LNCAP (cell line): ENCODE data around the gene CEACAM20.

Experiments
- TF ChIP-seq, protein P1 (sequence below): fragments of 450-650 bp; IDR thresholded peaks from 2 replicates; pipeline ENCODE4 v1.5.1; 2017; ENCODE audit warnings: mild to moderate bottlenecking

The CEACAM20 gene

GRCh38 chr19:44572581-44572900 lies 43.1 kb upstream of the CEACAM20 start:
- TF ChIP-seq, protein P1, sequence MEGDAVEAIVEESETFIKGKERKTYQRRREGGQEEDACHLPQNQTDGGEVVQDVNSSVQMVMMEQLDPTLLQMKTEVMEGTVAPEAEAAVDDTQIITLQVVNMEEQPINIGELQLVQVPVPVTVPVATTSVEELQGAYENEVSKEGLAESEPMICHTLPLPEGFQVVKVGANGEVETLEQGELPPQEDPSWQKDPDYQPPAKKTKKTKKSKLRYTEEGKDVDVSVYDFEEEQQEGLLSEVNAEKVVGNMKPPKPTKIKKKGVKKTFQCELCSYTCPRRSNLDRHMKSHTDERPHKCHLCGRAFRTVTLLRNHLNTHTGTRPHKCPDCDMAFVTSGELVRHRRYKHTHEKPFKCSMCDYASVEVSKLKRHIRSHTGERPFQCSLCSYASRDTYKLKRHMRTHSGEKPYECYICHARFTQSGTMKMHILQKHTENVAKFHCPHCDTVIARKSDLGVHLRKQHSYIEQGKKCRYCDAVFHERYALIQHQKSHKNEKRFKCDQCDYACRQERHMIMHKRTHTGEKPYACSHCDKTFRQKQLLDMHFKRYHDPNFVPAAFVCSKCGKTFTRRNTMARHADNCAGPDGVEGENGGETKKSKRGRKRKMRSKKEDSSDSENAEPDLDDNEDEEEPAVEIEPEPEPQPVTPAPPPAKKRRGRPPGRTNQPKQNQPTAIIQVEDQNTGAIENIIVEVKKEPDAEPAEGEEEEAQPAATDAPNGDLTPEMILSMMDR = no peak

GRCh38 chr19:44571830-44572580 lies 42.5 kb upstream of the CEACAM20 start:
- TF ChIP-seq, protein P1 = no peak

GRCh38 chr19:44570984-44571684 lies 41.7 kb upstream of the CEACAM20 start:
- TF ChIP-seq, protein P1 = peak; percentile 57; the same call in 1 of the 2 replicates

GRCh38 chr19:44570603-44570983 lies 41.1 kb upstream of the CEACAM20 start:
- TF ChIP-seq, protein P1 = no peak

DNA sequence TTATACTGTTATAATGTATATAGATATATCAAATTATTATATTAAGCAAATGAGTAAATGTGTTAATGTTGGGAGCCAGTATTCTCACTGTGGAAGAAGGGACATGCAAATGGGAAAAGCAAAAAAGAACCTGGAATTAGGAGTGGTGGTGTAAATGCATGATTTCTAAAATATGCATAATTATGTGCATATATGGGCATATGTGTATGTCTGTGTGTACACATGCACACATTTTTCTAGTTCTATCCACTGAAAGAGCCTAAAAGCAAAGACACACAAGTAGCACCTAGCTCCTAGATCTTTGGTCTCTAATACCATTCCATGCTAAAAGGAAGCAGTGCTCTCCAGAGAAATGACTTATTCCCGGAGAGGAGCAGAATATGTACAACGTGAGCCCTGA lies 38.3 kb upstream of the CEACAM20 start:
- TF ChIP-seq, protein P1 = no peak

- TF ChIP-seq, protein P1 = no peak
Measured at GRCh38 chr19:44566984-44567383, 37.5 kb upstream of the CEACAM20 start.

GRCh38 chr19:44557933-44558332 lies 28.5 kb upstream of the CEACAM20 start:
- TF ChIP-seq, protein P1 = no peak
